MG63 (cell line): ENCODE results near the gene TMC2. TPM values are rescaled to one million over a fixed set of nuclear protein-coding genes. Genes with fewer than 3 reads are reported as not detected.
"Not testable (repeated sequence)": the region's sequence is repeated elsewhere in the genome, so short reads cannot be mapped to it uniquely, and the experiment has no call there.

Experiments used
- DNase-seq: peaks from one replicate; pipeline ENCODE4 v3.0.0-alpha.2; 2020
- H3K27me3 ChIP-seq: fragments of 250-450 bp; sonication (Bioruptor Pico); 2 replicates; pipeline ENCODE4 v1.5.1; 2020; ENCODE audit warnings: mild to moderate bottlenecking, moderate library complexity
- H3K36me3 ChIP-seq: fragments of 250-450 bp; sonication (Bioruptor Pico); 2 replicates; pipeline ENCODE4 v1.5.1; 2020; ENCODE audit warnings: mild to moderate bottlenecking, moderate library complexity
- H3K4me3 ChIP-seq: fragments of 250-450 bp; sonication (Bioruptor Pico); 2 replicates; pipeline ENCODE4 v1.5.1; 2020; ENCODE audit warnings: mild to moderate bottlenecking, moderate library complexity
- H3K9me3 ChIP-seq: fragments of 250-450 bp; sonication (Bioruptor Pico); 2 replicates; pipeline ENCODE4 v1.5.1; 2020; ENCODE audit warnings: mild to moderate bottlenecking, moderate library complexity
- total RNA-seq: library from RNA; depleted of rRNA; stranded (reverse); fragments of >200 nt; shearing (Covaris generic); gene quantifications from 2 replicates; pipeline ENCODE4 v1.2.3, GENCODE V29; 2014; ENCODE audit warnings: low replicate concordance

TMC2 gene
- total RNA-seq, 1 experiment from 2014 or later: not detected

- H3K4me3 ChIP-seq: no peak overlapping the region
- H3K36me3 ChIP-seq: peaks cover 58% of the 10 kb centered on the region
- no peaks in the 10 kb centered on the region for H3K27me3 ChIP-seq
- no peaks in the 10 kb centered on the region for H3K9me3 ChIP-seq
- DNase-seq: peak; percentile 9
Observed at GRCh38 chr20:2658414-2659354, 122.3 kb downstream of the TMC2 start.

GRCh38 chr20:2659547-2659946 lies 123.2 kb downstream of the TMC2 start:
- Histone ChIP-seq H3K36me3 (peaks cover 49% of the 10 kb centered on the region), H3K9me3 (no peaks in the 10 kb centered on the region), H3K27me3 (no peaks in the 10 kb centered on the region), H3K4me3 (no peak overlapping the region)
- DNase-seq: no peak

GRCh38 chr20:2663364-2663886 lies 127.1 kb downstream of the TMC2 start:
- Histone ChIP-seq H3K36me3 (peaks cover 10% of the 10 kb centered on the region), H3K4me3 (peak overlapping the region; percentile 74), H3K27me3 (no peaks in the 10 kb centered on the region), H3K9me3 (no peaks in the 10 kb centered on the region)
- DNase-seq: no peak

- DNase-seq: peak; percentile 87
Observed at GRCh38 chr20:2663887-2664719, 127.7 kb downstream of the TMC2 start, which contains the start of gene IDH3B. Gene IDH3B, minus strand, starts transcription at chr20:2664216. Its CDS starts 28 bp downstream, at chr20:2664188.

GRCh38 chr20:2671977-2672376 lies 135.6 kb downstream of the TMC2 start:
- H3K9me3 ChIP-seq: no peaks in the 10 kb centered on the region
- H3K27me3 ChIP-seq: no peaks in the 10 kb centered on the region
- DNase-seq: no peak
- H3K36me3 ChIP-seq: no peaks in the 10 kb centered on the region
- no peak overlapping the region for H3K4me3 ChIP-seq

More at GRCh38 chr20:2663887-2664719, 127.7 kb downstream of the TMC2 start, which contains the start of gene IDH3B:
- Histone ChIP-seq H3K27me3 (no peaks in the 10 kb centered on the region), H3K9me3 (no peaks in the 10 kb centered on the region), H3K4me3 (peak within 1 kb of the TSS; percentile 74), H3K36me3 (peaks cover 8% of the 10 kb centered on the region)

GRCh38 chr20:2672446-2672845 lies 136.1 kb downstream of the TMC2 start:
- DNase-seq: no peak
- H3K4me3 ChIP-seq: no peak overlapping the region
- H3K27me3 ChIP-seq: no peaks in the 10 kb centered on the region
- no peaks in the 10 kb centered on the region for H3K9me3 ChIP-seq
- no peaks in the 10 kb centered on the region for H3K36me3 ChIP-seq

GRCh38 chr20:2673453-2673852 lies 137.1 kb downstream of the TMC2 start:
- Histone ChIP-seq H3K4me3 (no peak overlapping the region), H3K9me3 (no peaks in the 10 kb centered on the region), H3K27me3 (no peaks in the 10 kb centered on the region), H3K36me3 (no peaks in the 10 kb centered on the region)
- DNase-seq: no peak

- no peaks in the 10 kb centered on the region for H3K36me3 ChIP-seq
- H3K9me3 ChIP-seq: no peaks in the 10 kb centered on the region
- no peak for DNase-seq
Observed at GRCh38 chr20:2680046-2680445, 143.7 kb downstream of the TMC2 start.

GRCh38 chr20:2682040-2682439 lies 145.7 kb downstream of the TMC2 start:
- not testable (repeated sequence) for DNase-seq, H3K36me3 ChIP-seq, H3K27me3 ChIP-seq, H3K4me3 ChIP-seq, H3K9me3 ChIP-seq

More at GRCh38 chr20:2680046-2680445, 143.7 kb downstream of the TMC2 start:
- H3K4me3 ChIP-seq: no peak overlapping the region
- H3K27me3 ChIP-seq: no peaks in the 10 kb centered on the region; the same call in 1 of the 2 replicates

GRCh38 chr20:2684817-2685216 lies 148.4 kb downstream of the TMC2 start:
- not testable (repeated sequence) for H3K36me3 ChIP-seq, H3K27me3 ChIP-seq, H3K9me3 ChIP-seq, DNase-seq, H3K4me3 ChIP-seq

GRCh38 chr20:2687514-2687913 lies 151.1 kb downstream of the TMC2 start:
- Histone ChIP-seq H3K36me3 (no peaks in the 10 kb centered on the region), H3K9me3 (no peaks in the 10 kb centered on the region), H3K27me3 (no peaks in the 10 kb centered on the region; the same call in 1 of the 2 replicates), H3K4me3 (no peak overlapping the region)
- DNase-seq: no peak

GRCh38 chr20:2688041-2688591 lies 151.7 kb downstream of the TMC2 start:
- Histone ChIP-seq H3K27me3 (no peaks in the 10 kb centered on the region; the same call in 1 of the 2 replicates), H3K36me3 (no peaks in the 10 kb centered on the region), H3K9me3 (no peaks in the 10 kb centered on the region), H3K4me3 (no peak overlapping the region)
- DNase-seq: no peak

- Histone ChIP-seq H3K27me3 (peaks cover 13% of the 10 kb centered on the region), H3K36me3 (no peaks in the 10 kb centered on the region)
- DNase-seq: no peak
Observed at GRCh38 chr20:2690213-2690612, 153.8 kb downstream of the TMC2 start.

GRCh38 chr20:2690718-2691117 lies 154.3 kb downstream of the TMC2 start:
- Histone ChIP-seq H3K27me3 (peaks cover 13% of the 10 kb centered on the region), H3K36me3 (no peaks in the 10 kb centered on the region), H3K4me3 (no peak overlapping the region), H3K9me3 (no peaks in the 10 kb centered on the region)
- no peak for DNase-seq

More at GRCh38 chr20:2690213-2690612, 153.8 kb downstream of the TMC2 start:
- Histone ChIP-seq H3K4me3 (no peak overlapping the region), H3K9me3 (no peaks in the 10 kb centered on the region)

GRCh38 chr20:2691127-2691526 lies 154.8 kb downstream of the TMC2 start:
- peaks cover 13% of the 10 kb centered on the region for H3K27me3 ChIP-seq

More at GRCh38 chr20:2691127-2691526, 154.8 kb downstream of the TMC2 start:
- Histone ChIP-seq H3K36me3 (no peaks in the 10 kb centered on the region), H3K4me3 (no peak overlapping the region), H3K9me3 (no peaks in the 10 kb centered on the region)
- DNase-seq: no peak
